ENCODE data around the gene DTD2. TPM values are rescaled to one million over a fixed set of nuclear protein-coding genes. Genes with fewer than 3 reads are reported as not detected.

Gene DTD2
- total and polyA plus RNA-seq, 9 of the 15 experiments (the other 6 are each of a cell fraction or from before 2014, with no cell fraction given) = 3.8 to 24.1 (median 15.2) TPM

GRCh38 chr14:31456841-31457664 is at the start of gene DTD2 (continued):
- TF ChIP-seq NCOA2 (IDR thresholded peaks at IDR 0.05; ENCODE audit: partially characterized antibody in 2 of 2) (peak in 1 of 2 experiments; percentile 46), ZSCAN29 (IDR thresholded peaks at IDR 0.05) (0 out of 2 replicates have a peak, but pooled peaks have one; percentile 27), RB1 (IDR thresholded peaks at IDR 0.05; ENCODE audit: low read depth) (0 out of 2 replicates have a peak, but pooled peaks have one; percentile 50), ZNF507 (tag; conservative IDR thresholded peaks at IDR 0.05) (no peak), POLR2A (conservative IDR thresholded peaks at IDR 0.05) (peak; percentile 93), CBFB (CRISPR knock-in tag; IDR thresholded peaks at IDR 0.05) (no peak), ZNF354B (CRISPR knock-in tag; IDR thresholded peaks at IDR 0.05) (no peak), ZNF830 (CRISPR knock-in tag; IDR thresholded peaks at IDR 0.05) (no peak), GATAD2A (IDR thresholded peaks at IDR 0.05) (0 out of 2 replicates have a peak, but pooled peaks have one; percentile 22), NR1H2 (CRISPR knock-in tag; IDR thresholded peaks at IDR 0.05) (no peak), HINFP (tag; conservative IDR thresholded peaks at IDR 0.05; ENCODE audit: low read depth) (no peak), PHF21A (IDR thresholded peaks at IDR 0.05; ENCODE audit: borderline replicate concordance, low read depth) (no peak), SMAD4 (CRISPR knock-in tag; conservative IDR thresholded peaks at IDR 0.05) (peak; percentile 57), BRD4 (IDR thresholded peaks at IDR 0.05) (peak; percentile 68; the same call in 1 of the 2 replicates), SUPT5H (IDR thresholded peaks at IDR 0.05) (peak; percentile 90), TRIM25 (IDR thresholded peaks at IDR 0.05; ENCODE audit: borderline replicate concordance) (no peak), CC2D1A (IDR thresholded peaks at IDR 0.05) (no peak), ETS1 (conservative IDR thresholded peaks at IDR 0.05; ENCODE audit: control insufficient read depth, low read depth, low read length) (peak; percentile 38; the same call in 1 of the 2 replicates), SMARCE1 (IDR thresholded peaks at IDR 0.05) (no peak), POLR2B (IDR thresholded peaks at IDR 0.05; ENCODE audit: low read depth, partially characterized antibody) (peak; percentile 77), CBX2 (IDR thresholded peaks at IDR 0.05; ENCODE audit: insufficient read depth, low read length, poor library complexity, severe bottlenecking) (no peak)
